HG02571 (cell line): ENCODE measurements around the gene TRAPPC12.
"Not testable (repeated sequence)": the region's sequence is repeated elsewhere in the genome, so short reads cannot be mapped to it uniquely, and the experiment has no call there.

Experiments used
- ATAC-seq: cut with Tn5 transposase; IDR thresholded peaks from one replicate; pipeline ENCODE4 v1.9.1; 2021; ENCODE audit warnings: mild to moderate bottlenecking, moderate library complexity; ENCODE audit not compliant: unreplicated experiment

The TRAPPC12 gene

DNA sequence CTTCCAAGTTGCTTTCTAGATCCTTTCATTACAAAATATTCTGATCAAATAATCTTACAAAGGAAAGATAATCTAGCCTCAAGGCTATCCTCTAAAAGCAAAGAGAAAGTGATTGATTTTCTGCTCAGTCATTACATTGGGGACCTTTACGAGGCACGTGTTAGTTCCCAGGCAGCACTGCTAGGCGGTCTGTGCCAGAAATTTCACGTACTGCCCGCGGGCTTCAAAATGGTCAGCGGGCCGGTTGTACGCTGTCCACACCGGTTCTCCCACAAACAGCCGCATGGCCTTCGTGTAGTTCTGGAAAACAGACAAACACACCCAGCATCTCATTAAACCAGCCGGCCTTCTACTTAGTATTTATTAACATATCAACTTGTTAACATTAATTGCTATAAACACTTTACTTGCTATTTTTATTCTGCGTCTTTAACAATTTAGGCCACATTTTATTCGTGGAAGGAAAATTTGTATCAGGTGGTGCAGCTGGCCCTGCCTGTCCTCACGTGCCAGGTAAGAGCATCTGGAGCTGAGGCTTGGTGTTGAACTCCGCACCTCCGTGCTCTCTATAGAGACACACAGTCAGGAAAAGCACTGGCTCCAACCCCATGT is 119.4 kb downstream of the TRAPPC12 start:
- no peak for ATAC-seq

DNA sequence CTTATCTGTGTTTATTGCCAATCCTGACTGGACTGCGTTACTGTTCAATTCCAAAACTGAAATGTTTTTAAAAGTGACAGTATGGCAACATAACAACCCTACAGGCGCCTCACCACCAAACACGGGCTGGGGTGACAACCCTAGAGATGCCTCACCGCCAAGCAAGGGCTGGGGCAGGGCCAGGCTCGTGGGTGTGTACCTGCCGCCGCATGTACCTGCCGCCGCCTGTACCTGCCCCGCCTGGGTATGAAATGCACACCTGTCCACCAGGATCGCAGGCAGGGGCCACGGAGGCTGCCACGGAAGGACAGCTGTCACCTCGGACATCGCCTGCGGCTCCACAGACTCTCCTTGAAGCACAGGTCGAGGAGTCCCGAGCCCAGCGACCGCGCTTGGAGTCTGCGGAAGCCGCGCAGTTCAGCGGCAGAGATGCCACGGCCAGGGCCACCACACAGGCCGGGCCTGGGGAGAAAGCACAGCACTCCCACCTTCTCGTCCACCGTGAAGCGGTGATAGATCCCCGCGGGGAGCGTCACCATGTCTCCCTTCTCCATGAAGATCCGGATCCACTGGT is 120.9 kb downstream of the TRAPPC12 start:
- ATAC-seq = no peak

DNA sequence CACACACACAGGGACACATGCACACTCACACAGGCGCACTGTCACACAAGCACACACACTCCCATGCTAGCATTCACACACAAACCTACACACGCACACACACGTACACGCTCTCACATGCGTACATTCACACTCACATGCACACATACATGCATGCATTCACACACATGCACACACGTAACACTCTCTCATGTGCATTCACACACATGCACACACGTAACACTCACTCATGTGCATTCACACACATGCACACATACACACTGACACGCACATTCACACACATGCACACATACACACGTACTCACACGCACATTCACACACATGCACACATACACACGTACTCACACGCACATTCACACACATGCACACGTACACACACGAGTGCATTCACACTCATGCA is 123.6 kb downstream of the TRAPPC12 start:
- no peak for ATAC-seq

DNA sequence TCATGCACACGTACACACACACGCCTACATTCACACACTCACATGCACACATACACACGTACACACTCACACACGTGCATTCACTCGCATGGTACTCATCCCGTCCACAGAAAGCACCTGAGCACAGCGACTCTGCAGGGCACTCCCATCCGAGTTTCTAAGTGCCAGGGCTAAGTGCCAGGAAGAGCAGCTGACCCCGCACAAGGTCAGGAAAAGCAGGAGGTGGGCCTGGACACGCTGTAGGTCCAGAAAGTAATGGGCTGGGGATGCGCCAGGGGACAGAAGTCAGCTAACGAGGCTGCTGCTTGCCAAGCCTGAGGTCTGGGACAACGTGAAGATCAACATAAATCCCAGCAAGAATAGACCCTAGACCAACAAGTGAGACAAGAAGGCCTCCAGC is 124.0 kb downstream of the TRAPPC12 start:
- no peak for ATAC-seq

DNA sequence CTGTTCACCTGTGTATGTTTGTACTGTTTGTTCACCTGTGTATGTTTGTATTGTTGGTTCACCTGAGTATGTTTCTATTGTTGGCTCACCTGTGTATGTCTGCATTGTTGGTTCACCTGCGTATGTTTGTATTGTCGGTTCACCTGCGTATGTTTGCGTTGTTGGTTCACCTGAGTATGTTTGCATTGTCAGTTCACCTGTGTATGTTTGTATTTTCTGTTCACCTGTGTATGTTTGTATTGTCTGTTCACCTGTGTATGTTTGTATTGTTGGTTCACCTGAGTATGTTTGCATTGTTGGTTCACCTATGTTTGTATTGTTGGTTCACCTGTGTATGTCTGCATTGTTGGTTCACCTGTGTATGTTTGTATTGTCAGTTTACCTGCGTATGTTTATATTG is 125.2 kb downstream of the TRAPPC12 start:
- ATAC-seq = no peak

DNA sequence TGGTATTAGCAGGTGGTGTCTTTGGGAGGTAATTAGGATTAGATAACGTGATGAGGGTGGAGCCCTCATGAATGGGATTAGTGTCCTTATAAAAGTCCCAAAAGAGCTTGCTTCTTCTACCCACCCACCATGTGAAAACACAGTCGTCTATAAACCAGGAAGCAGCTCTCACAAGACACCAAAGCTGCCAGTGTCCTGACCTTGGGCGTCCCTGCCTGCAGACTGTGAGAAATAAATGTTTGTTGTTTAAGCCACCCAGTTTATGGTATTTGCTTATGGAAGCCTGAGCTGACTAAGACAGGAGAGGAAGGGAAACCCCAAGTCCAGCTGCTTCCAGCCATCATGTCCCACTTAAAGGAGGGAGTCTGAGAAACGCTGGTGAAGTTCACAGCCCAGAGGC is 126.3 kb downstream of the TRAPPC12 start:
- ATAC-seq = no peak

DNA sequence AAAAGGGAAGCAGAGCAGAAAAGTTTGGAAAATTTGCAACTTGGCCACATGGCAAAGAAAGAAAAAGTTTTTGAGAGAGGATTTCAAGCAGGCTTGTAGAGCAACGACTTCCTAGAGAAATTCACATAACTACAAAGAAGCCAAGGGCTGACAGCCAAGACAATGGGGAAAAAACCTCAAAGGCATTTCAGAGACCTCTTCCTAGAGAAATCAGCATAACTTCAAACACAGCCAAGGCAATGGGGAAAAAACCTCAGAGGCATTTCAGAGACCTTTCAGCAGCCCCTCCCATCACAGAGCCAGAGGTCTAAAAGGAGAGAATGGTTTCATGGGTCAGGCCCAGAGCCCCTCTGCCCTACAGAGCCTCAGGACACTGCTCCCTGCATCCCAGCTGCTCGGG is 132.6 kb downstream of the TRAPPC12 start:
- no peak for ATAC-seq

DNA sequence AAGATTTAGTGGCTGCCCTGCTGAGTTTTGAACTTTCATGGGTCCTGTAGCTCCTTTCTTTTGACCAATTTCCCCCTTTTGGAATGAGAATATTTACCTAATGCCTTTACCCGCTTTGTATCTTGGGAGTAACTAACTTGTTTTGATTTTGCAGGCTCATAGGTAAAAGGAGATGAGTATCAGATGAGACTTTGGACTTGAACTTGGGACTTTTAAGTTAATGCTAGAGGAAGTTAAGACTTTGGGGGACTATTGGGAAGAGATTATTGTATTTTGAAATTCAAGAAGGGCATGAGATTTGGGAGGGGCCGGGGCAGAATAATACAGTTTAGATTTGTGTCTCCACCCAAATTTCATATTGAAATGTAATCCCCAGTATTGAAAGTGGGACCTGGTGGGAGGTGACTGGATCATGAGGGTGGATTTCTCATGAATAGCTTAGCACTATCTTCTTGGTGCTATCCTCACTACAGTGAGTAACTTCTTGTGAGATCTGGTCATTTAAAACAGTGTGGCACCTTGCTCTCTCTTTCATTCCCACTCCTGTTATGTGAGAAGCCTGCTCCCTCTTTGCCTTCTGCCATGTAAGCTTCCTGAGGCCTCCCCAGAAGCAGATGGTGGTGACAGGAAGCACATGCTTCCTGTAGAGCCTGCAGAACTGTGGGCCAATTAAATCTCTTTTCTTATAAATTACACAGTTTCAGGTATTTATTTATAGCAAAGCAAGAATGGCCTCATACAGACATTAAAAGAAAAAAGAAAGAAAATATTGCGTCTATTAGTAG is 133.7 kb downstream of the TRAPPC12 start:
- ATAC-seq = no peak

DNA sequence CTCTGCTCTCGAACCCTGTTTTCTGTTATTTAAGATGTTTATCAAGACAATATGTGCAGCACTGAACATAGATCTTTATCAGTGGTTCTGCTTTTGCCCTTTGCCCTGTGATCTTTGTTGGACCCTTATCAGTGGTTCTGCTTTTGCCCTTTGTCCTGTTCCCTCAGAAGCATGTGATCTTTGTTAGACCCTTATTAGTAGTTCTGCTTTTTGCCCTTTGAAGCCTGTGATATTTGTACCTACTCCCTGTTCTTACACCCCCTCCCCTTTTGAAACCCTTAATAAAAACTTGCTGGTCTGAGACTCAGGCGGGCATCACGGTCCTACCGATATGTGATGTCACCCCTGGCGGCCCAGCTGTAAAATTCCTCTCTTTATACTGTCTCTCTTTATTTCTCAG is 135.9 kb downstream of the TRAPPC12 start:
- ATAC-seq = not testable (repeated sequence)

DNA sequence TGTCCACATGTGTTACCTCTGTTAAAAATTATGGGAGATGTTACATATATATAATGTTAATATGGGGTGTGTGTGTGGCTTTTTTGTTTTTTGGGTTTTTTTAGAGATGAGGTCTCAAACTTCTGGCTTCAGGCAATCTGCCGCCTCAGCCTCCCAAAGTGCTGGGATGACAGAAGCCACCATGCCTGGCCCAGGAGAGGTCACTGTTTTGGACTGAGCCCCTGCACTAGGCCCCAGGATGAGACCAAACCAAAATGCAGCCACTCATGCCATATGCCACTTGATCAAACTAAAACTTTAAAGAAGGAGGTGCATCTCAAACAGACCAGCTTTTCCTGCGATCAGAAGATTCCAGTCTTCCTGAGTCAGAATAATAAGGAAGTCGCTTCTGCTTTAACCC is 137.3 kb downstream of the TRAPPC12 start:
- ATAC-seq = no peak

DNA sequence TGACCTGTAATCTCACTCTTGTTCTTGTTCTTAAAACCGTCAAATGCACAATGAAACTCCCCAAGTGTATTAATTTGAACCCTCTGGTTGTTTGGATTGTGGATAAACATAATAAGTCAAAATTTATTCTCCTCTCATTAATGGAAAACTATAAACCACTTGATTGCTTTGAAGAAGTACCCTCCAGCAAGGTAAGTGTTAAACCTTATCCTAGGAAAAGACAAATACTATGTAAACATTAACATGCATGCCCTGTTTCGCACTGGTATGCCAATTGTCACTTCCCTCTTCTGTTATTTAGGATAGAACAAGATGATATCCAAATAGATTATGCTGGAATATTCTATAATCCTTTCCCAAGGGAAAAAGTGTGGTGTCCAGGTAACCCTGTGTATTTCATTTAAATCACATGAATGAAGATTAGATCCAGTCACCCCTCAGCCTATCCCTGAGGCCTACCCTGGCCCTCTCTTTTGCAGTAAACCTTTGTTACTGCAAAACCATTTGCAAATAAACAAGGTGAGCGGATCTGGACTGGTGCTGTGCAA is 138.5 kb downstream of the TRAPPC12 start:
- ATAC-seq = no peak

DNA sequence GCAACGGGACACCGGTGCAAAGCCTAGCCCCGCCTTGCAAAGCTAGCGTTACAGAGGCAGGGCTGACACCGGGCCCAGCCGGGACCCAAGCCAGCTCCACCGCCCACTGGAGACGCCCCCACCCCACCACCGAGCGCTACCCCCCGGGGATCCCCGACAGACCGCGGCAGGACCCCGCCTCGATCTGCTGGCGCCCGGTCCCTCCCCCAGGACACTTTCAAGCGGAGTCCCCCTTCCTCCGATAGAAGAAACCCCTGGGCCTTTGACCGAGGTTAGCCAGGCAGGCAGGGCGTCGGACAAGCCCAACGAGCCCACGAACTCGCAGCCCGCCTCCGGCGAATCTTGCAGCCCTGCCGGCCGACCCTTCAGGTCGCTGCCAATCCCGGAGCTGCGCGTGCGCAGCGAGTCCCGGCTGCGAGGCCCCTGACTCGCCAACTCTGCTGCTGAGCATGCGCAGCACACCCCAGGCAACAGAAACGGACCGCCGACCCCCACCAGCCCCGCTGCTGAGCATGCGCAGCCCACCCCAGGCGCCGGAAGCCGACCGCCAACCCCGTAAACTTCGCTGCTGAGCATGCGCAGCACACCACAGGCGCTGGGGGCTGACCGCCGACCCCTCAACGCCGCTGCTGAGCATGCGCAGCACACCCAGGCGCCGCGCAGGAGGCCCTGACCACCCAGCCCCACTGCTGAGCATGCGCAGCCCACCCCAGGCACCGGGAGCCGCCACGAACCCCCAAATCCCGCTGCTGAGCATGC is 139.2 kb downstream of the TRAPPC12 start:
- ATAC-seq = peak; percentile 72

DNA sequence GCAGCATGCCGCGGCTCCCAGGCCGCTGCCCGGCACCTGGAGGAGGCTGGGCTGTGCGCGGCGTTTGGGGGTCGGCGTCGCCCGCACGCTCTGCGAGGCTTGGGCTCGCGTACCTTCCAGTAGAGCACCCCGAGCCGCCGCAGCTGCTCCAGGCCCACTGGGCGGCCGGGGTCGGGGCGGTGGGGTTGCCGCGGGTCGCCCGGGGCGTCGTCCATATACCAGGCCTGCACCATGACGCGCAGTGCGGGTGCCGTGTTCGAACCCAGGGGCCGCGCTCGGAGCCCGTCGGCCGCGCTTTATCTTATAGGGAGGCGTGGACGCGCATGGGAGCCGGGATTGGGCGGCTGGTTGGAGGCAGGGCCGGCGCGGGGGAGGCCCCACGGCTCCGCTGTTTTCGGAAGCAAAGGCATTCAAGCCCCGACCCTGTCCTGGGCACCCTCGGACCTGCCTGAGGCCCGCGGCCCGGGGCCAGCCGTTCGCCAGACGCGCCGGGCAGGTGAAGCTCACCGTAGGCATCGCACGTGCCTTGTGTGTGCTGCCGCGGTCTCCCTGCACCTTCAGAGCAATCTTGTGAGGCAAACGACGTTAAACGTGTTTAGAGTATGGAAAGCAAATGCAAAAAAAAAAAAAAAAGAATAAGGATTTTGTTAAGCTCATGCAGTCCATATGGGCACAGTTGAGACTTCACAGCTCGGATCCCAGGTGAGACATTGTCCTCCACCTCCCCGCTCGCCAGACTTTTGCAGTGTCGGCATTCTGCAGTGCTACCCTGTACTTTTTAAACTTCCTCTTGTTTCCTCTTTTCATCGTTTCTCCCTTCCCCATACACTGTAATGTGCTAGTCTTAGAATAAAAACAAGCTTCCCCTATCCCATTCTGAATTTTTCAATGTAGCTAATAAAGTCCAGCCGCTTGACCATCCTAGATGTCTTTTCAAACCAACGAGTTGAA is 140.0 kb downstream of the TRAPPC12 start, which contains the start of gene ADI1:
Gene ADI1, minus strand, starts transcription at position 277 of the 951 bp plus-strand sequence. Its CDS starts 44 bp downstream, at position 233.
- peak; percentile 54 for ATAC-seq

DNA sequence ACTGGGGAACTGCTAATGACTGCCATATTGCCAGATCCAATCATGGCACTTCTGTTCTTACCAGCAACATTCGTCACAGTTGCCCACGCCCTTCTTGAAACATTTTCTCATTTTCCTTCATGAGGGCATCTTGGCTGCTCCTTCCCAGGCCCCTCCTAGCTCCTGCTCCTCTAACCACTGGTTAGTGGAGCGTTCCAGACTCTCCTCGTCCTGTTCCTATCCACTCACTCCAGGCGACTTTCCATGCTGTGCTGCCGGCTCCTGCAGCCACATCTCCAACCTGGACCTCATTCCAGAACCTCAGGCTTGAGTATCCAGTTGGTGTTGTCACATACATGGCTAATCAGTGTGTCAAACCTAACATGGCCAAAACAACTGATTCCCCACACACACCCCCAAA is 141.1 kb downstream of the TRAPPC12 start:
- no peak for ATAC-seq

DNA sequence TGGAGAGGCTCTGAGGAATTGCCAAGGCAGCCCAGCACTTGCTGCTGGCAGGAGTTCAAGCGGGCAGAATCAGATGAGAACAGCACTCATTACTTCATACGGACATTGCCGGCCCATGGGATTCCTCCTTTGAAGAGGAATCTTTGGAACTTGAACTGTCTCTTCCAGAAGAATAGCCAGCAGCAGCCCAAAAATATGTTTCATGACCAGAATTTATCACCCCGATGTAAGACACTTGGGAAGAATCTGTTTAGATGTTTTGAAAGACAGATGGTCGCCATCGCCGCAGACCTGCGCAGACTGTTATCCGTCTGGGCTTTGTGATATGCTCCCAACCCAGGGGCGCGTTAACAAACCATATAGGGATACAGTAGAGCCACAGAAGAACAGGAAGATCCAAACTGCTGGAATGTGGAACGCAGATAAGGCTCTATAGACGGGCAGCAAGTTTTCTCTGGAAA is 143.5 kb downstream of the TRAPPC12 start:
- no peak for ATAC-seq

DNA sequence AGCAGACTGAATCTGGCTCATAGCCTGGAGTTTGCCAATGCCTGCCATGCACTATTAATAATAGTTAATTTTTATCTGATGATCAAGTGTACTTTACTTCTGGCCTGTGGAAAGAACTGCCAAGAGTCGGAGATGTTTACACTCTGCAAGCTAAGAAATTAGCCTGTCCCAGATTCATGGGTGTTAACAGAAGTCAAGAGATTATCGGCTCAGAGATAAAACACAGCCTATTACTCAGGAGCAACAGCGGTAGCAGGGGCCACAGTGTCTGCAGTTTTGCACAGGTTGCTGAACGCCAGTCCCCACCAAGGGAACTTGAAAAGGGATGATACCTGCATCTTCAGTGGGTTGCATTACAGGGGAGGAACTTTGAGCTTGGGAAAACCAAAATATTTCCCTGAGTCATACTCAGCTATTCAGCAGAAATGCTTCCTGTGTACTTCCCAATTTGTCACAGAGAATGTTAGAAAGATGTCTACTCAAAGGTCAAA is 144.1 kb downstream of the TRAPPC12 start:
- ATAC-seq = no peak

DNA sequence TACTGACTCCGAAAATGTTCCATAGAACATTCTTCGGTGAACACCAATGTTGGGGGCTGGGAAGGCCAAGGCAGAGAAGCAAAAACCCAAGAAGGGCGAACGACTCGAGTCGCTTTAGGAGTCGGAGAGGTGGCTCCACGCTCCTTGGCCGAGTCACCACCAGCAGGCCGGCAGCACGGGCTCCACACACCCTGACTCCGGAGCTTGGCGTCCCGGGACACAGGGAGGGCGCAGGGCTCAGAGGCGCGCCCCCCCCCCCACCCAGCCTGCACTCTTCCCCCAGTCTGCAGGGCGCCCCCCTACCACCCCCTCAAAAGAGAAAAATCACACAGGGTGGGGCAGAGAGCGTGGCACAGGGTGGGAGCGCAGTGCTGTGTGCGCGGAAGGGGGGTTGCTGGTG is 147.4 kb downstream of the TRAPPC12 start:
- no peak for ATAC-seq

DNA sequence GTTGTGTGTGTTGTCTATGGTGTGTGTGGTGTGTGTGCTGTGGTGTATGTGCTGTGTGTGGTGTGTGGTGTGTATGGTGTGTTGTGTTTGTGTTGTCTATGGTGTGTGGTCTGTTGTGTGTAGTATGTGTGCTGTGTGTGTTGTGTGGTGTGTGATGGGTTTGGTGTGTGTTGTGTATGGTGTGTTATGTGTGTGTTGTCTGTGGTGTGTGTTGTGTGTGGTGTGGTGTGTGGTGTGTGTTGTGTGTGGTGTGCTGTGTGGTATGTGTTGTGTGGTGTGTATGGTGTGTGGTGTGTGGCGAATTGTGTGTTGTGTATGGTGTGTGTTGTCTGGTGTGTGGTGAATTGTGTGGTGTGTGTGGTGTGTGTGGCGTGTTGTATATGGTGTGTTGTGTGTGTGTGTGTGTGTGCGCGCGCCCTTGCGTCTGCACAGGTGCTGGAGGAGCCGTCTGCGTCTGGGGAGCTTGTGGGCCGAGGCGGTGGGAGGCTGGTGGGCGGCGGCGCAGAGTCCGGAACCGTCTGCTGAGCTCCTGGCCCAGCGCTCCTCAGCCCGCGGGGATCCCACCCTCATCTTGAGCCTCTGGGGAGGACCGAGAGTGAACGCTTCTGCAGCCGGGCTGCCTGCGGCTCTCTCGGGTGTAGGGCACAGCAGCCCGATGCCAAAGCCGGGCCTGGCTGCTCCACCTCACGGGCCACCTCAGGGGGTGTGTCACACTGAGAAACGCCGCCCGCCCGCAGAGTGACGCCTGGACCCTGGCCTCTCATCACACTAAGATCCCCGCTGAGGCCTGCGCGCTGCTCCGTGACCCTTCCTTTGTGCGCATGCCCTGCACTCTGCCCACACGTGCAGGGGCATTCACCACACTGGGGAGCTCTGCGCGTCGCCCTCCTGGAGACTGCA is 148.6 kb downstream of the TRAPPC12 start:
- ATAC-seq = no peak
